ENCODE data around the gene FAM53B.

Gene FAM53B

DNA sequence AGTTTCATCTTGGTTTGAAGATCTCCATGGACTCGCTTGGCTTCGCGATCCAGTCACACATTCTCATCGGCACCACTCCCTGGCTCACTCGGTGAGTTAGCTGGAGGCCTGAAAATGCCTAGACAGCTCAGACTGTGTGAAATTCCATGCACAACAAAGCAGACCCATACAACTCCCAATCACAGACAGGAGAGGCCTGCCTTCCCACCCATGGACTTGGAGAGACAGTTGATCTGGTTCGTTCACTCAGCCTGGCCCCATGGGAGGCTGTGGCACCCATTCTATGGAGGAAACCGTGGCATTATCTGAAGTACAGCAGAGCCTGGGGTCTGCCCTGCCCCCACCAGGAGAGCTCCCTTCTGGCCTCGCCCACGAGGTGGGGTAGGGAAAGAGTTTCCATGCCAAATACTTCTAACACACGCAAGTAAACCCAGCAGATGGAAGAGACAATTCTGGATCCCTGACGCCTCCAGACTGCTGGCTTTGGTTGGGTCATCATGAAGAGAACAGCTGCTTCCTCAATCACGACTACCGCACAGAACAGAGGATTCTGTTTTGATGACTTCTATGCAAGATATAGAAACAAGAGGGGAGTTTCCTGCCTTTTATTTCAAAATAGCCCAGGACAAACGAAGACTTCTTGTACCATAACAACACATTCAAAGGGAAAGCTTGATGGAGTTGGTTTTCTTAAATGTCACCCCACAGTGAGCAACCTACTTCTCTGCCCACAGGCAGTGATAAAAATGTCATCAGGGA, 15.9 kb downstream of the FAM53B start:
- DNase-seq (ENCODE audit: low read depth, low spot score) = no peak

- DNase-seq (ENCODE audit: low read depth, low spot score) = no peak
Measured at GRCh38 chr10:124727361-124727960, 16.7 kb downstream of the FAM53B start.

- no peak for DNase-seq (ENCODE audit: low read depth, low spot score)
Measured at GRCh38 chr10:124725791-124726190, 18.4 kb downstream of the FAM53B start.

DNA sequence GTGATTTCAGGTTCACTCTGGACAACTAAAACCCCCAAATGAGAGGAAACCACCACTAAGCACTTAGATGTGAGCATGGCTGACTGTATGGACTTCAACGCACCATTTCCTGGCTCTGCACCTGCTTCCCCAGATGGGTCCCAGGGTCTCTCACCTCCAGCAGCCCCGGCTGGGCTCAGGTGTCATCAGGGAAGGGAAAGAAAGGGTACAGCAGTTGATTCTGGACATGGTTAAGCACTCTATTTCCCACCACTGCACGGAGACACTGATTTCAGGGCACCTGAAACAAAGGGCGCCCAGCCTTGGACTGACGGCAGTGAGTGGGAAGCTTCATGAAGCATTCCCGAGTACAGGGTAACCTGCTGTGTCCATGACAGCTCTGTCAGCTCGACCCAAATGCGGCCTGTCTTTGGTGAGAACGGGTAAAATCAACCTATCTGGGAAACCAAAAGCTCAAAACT, 19.0 kb downstream of the FAM53B start:
- DNase-seq (ENCODE audit: low read depth, low spot score) = no peak

GRCh38 chr10:124724279-124725027, 19.7 kb downstream of the FAM53B start:
- no peak for DNase-seq (ENCODE audit: low read depth, low spot score)

- DNase-seq (ENCODE audit: low read depth, low spot score) = no peak
Measured at GRCh38 chr10:124723826-124724225, 20.4 kb downstream of the FAM53B start.

DNA sequence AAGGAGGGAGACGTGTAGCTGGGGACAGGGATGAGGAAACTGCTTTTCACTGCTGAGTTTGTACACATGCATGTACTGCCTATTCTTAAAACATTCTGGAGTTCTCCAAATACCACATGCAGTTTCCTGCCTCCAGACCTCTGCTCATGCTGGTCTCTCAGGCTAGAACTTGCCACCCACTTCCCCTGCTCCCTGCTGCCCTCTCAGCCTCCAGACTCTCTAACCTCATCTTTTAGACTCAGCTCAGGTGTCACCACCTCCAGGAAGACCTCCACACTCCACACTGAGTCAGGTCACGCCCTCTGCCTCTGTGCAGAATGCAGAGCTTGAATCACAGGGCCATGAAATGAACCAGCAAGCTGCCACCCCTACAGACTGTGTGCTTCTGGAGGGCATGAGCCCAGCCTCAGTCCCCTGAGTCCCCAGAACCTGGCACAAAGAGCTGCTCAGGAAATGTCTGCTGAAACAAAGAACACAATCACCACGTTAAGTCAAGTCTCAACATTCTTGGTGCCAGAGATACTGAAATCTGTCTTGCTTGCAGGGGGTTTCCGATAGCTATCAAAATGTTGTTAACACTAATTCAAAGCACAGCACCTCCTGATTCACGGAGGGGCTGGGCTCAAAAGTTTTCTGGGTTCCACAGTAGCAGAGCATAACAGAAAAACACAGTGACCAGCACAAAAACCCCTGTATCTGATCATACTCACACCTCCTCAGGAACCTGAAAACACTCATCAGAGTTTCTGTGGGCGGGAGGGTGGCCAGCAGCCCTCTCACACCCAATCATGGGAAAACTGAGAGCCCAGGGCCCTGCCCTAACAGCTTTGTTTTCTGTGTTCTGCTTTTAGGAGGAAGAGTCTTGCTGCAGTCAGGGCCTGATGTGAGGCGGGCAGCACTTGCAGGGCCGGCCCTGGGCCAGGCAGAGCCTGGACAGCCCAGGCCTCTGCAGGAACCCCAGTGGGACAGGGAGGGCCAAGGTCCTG, 21.1 kb downstream of the FAM53B start:
- DNase-seq (ENCODE audit: low read depth, low spot score) = no peak

- DNase-seq (ENCODE audit: low read depth, low spot score) = no peak
Measured at GRCh38 chr10:124721330-124722045, 22.7 kb downstream of the FAM53B start.

GRCh38 chr10:124719213-124719851, 24.8 kb downstream of the FAM53B start:
- DNase-seq (ENCODE audit: low read depth, low spot score) = no peak

DNA sequence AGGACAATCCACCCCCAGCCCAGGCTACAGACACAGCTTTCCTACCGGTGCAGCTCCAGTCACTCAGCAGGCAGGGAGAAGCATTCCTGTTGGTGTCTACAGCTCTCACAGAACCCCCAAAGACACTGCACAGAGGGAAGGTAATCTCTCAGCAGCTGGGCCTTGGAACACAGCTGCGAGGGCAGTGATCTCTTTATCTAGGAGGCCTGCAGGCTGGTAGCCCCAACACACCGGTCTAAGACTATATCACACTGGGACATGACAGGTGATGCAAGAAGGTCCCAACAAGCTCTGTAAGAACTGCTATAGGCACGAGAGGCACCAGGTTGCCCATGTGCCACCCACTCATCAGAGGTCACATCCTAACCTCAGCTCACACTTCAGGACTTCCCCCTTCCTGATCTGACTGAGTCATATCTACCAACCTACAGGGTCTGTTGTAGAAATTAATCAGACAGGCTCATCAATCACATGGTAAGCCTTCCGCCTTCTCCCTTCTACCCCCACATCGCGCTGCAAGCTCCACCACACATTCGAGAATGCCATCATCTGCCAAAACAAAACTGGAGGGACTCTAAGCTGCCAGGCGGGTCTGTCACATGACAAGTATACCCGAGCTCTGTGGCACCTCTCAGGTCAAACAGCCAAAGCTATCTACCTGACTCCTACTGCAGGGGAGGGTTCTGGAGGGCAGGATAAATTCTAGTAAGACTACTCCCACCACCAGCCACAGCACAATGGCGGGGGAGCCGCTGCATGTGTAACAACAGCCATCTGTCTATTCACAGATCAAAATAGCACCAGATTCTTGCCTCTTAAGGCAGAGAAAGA, 26.1 kb downstream of the FAM53B start:
- no peak for DNase-seq (ENCODE audit: low read depth, low spot score)

DNA sequence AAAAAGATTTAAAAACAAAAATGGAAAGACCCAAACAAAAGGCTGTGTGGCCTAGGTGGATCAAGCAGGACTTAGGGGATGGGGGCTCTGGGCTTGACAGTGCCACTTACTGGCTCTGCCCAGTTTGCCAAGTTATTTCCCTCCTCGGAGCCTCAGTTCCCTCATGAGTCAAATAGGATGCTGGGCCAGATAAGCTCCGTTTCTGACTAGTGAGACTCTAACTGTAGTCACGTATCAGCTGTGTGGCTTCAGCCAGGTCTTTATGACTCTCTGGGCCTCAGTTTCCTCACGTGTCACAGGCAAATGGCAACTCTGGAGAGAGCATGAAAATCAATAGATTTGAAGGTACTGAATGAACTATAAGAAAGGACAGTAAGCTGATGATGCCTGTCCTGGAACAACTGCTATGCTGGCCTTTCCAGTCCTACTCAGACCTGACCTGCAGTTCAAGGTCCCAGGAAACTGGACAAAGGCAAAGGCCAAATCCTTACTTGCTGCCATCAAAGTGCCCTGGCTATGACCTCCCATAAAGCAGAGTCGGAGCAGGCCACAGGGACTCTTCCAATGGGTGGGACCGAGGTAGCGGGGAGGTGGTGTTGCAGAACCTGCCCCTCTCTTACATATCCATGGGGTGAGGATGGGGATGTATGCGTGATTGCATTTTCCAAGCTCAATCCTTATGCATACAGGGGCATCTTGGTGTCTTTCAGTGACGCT, 27.0 kb downstream of the FAM53B start:
- DNase-seq (ENCODE audit: low read depth, low spot score) = no peak

DNA sequence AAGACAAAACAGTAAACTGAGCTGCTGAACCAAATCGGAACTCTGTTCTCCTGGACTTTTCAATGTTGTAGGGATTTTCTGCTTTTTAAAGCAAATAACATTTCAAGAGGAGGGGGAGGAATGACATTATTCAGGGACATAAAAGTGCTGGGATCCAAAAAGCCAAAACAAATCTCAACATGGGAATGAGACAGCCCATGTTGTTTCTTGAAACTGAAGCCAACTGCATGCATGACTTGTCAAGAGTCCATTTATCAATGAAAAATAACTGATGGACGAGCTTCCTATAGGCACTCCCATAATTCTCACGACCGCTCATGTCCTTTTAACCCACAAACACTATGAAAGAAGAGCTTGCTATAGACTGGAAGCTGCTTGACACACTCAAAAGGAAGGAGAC, 27.8 kb downstream of the FAM53B start:
- DNase-seq (ENCODE audit: low read depth, low spot score) = no peak

- no peak for DNase-seq (ENCODE audit: low read depth, low spot score)
Measured at GRCh38 chr10:124715439-124715838, 28.7 kb downstream of the FAM53B start.

DNA sequence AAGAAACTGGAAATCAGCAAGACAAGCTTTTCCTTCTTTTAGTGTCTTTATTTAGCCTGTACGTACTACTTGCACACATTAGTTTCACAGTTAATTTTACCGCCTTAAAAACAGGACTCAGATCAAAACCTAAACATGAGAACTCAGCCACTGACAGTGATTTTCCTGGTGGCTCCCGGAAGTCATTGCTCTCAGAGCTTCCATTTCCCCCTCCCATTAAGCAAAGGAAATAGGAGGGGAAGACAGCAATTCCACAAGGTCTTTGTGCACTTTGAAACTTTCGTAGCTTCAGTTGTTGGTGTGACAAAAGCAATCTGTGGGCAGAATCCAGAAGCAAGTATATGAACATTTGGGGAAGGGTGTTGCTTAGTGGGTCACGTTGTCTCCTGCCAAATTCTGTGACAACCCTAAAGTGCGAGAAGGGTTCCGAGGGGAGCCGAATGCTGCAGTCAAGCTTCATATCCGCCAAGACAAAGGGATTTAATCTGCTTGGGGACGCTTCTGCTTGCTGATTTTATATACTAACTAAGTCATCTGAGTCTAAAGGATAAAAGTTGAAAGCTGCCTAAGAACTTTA, 30.4 kb downstream of the FAM53B start:
- DNase-seq (ENCODE audit: low read depth, low spot score) = no peak

DNA sequence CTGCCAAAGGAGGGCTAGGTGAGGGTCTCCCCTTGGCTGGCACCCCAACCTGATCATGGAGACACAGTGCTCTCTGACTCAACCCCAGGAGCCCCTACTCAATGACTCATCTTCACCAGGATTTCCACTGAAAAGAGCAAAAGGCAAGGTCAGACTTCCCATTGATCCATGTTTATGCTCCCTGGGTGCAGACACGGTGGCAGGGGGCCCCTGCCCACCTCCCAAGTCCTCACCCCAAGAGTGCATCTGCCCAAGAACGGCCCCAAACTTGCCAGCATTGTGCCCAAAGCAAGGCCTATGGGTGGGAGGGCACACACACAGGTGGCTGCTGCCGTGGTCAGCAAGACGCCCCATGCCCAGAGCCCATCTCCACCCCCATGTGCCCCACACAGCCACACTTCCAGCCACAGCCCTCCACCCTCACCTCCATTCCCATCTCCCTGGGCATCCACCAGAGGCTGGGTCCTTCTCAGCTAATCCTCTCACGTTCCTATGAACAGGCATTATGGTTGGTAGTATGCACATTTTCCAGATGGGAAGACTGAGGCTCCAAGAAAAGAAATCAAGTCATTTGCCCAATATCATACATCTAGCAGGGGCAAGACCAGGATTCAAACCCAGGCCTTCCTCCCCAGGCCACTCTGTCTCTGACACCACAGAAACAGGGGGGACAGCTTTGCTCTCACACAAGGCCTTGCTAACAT, 31.3 kb downstream of the FAM53B start:
- DNase-seq (ENCODE audit: low read depth, low spot score) = no peak

GRCh38 chr10:124711145-124711544, 33.0 kb downstream of the FAM53B start:
- DNase-seq (ENCODE audit: low read depth, low spot score) = no peak

DNA sequence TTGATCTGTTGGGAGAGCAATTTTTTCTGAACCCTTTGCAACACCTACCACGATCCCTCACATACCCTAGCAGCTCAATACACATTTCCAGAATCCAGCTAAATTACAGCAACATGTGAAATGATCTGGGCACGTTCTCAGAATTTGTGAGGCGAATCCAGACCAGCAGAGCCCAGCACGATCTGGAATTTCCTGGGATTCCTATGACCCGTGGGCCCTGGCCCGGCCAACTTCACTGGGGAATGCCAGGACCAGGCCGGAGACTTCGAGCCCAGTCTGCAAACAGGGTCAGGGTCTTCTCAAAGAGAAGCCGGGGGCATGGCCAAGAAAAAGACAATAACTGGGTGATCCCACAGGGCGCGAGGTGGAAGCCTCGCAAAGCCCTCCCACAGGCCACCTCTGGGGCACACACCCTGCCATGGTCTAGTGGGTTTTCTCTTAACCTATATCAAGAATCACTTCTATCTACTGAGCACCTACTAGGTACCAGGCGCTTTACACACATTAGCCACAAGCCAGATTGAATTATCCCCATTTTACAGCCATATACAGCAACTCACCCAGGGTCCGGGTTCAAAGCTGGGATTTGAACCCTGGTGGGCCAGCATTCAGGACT, 33.8 kb downstream of the FAM53B start:
- no peak for DNase-seq (ENCODE audit: low read depth, low spot score)

All from smooth muscle cell of the brain vasculature (primary cell).